Caco-2 (cell line): ENCODE results near the gene PNMA3. TPM values are rescaled to one million over a fixed set of nuclear protein-coding genes. Genes with fewer than 3 reads are reported as not detected.
"Not testable (repeated sequence)": the region's sequence is repeated elsewhere in the genome, so short reads cannot be mapped to it uniquely, and the experiment has no call there.

Experiments
- BruUV-seq: library from RNA; stranded (reverse); fragments of 400-500 nt; replicated peaks from 2 replicates; lab custom pipeline; 2021; lab: Mats Ljungman, UMichigan
- CTCF ChIA-PET: fragments of 300-600 bp; sonication (Branson Sonifier 250); formaldehyde crosslinking; loops from one replicate; lab custom pipeline; 2022; ENCODE audit warnings: antibody characterized with exemption; lab: Charles Lee
- POLR2A ChIA-PET: fragments of 300-600 bp; sonication (Branson Sonifier 250); formaldehyde crosslinking; loops from one replicate; lab custom pipeline; 2022; ENCODE audit warnings: antibody characterized with exemption; lab: Charles Lee
- DNase-seq, 2 experiments: peaks; one replicate each; pipeline versions ENCODE4 v3.0.0 to v3.0.0-alpha.2; 2020 to 2022
- H3K27me3 ChIP-seq: replicated peaks from 2 replicates; pipeline ENCODE4 v1.6.0; 2011; ENCODE audit warnings: low read length; ENCODE audit not compliant: control insufficient read depth, insufficient read depth
- H3K36me3 ChIP-seq: 2 replicates; pipeline ENCODE4 v1.5.1; 2011; ENCODE audit warnings: low read length; ENCODE audit not compliant: control insufficient read depth, insufficient read depth
- H3K4me1 ChIP-seq: fragments of 250-450 bp; sonication (Bioruptor Pico); 2 replicates; pipeline ENCODE4 v1.5.1; 2020; ENCODE audit warnings: mild to moderate bottlenecking
- H3K4me3 ChIP-seq: 2 replicates; pipeline ENCODE4 v1.5.1; 2011; ENCODE audit warnings: low read depth, mild to moderate bottlenecking, control low read depth, low read length
- H3K9me3 ChIP-seq: fragments of 250-450 bp; sonication (Bioruptor Pico); 2 replicates; pipeline ENCODE4 v1.5.1; 2020; ENCODE audit warnings: mild to moderate bottlenecking, moderate library complexity
- H3K27ac Mint-ChIP-seq: one replicate; pipeline ENCODE4 v1.8.0; 2022; ENCODE audit warnings: mixed read lengths; ENCODE audit not compliant: unreplicated experiment
- H3K27me3 Mint-ChIP-seq: one replicate; pipeline ENCODE4 v1.8.0; 2022; ENCODE audit warnings: mixed read lengths; ENCODE audit not compliant: insufficient read depth, unreplicated experiment
- H3K36me3 Mint-ChIP-seq: one replicate; pipeline ENCODE4 v1.8.0; 2022; ENCODE audit warnings: mild to moderate bottlenecking, mixed read lengths; ENCODE audit not compliant: insufficient read depth, unreplicated experiment
- H3K4me1 Mint-ChIP-seq: one replicate; pipeline ENCODE4 v1.8.0; 2022; ENCODE audit warnings: low read depth, mixed read lengths; ENCODE audit not compliant: unreplicated experiment
- H3K4me3 Mint-ChIP-seq: one replicate; pipeline ENCODE4 v1.8.0; 2022; ENCODE audit warnings: mild to moderate bottlenecking, moderate library complexity, mixed read lengths; ENCODE audit not compliant: unreplicated experiment
- H3K9me3 Mint-ChIP-seq: one replicate; pipeline ENCODE4 v1.8.0; 2022; ENCODE audit warnings: mixed read lengths; ENCODE audit not compliant: unreplicated experiment
- intact Hi-C: fragments of 100-400 bp; cut with micrococcal nuclease; formaldehyde crosslinking; loops from one replicate; pipeline ENCODE4 v1.10.0; 2022; ENCODE audit not compliant: unreplicated experiment
- total RNA-seq: library from RNA; stranded (reverse); gene quantifications from 2 replicates; pipeline ENCODE4 v1.2.3, GENCODE V29; 2022
- TF ChIP-seq, protein P1 (sequence below), 2 experiments: fragments of 200-600 bp in 1 of 2; IDR thresholded peaks; 1 replicate in 1 of 2; 2 replicates in 1 of 2; pipeline versions ENCODE4 v1.5.1 to v1.8.0; 2011 to 2022; ENCODE audit warnings: antibody characterized with exemption in 1 of 2, control low read depth in 1 of 2, inconsistent platforms in 1 of 2, low read depth in 1 of 2, low read length in 1 of 2, mild to moderate bottlenecking in 1 of 2, moderate library complexity in 1 of 2; ENCODE audit not compliant: insufficient read depth in 1 of 2, severe bottlenecking in 1 of 2, unreplicated experiment in 1 of 2

The PNMA3 gene
- total RNA-seq, 1 experiment from 2014 or later, result not detected

DNA sequence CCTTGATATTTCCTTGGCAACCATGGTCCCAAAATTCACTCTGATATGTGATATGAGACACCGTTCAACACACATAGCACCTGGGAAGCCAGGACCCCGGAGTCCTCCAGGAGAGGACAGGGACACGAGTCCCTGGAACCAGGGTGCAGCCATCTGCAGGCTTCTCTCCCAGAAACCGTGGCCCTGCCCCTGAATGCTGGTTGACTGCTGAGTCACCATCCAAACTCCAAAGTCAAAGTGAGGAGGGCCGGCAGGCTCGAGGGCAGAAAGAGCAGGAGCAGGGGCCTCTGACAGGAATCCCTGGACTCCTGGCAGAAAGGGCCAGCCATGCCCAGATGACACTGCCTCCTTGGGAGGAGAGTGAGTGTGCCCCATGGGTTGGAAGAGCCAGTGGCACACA lies 9.1 kb downstream of the PNMA3 start:
- CTCF ChIA-PET, result no interaction called here
- H3K4me1 ChIP-seq, result no peaks in the 10 kb centered on the region
- no peaks in the 10 kb centered on the region for H3K9me3 Mint-ChIP-seq

DNA sequence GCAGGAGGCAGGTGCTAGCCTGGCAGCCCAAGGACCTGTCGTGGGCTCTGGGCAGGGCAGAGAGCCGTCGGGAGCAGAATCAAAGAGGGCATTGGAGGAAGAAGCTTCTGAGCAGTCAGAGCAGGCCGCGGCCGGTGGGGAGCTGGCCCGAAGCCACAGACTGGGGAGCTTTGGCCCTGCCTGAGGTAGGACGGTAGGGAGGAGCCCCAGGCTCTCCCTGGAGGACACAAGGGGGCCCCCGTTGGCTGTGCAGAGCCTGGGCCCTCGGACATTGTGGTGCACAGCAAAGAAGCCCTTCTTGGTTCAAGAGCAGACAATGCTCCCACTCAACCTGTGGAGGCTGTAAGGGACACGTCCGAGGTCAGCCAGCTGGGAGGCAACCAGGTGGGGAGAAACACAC lies 10.1 kb downstream of the PNMA3 start:
- H3K36me3 Mint-ChIP-seq, DNase-seq, CTCF ChIA-PET, H3K9me3 Mint-ChIP-seq, intact Hi-C loops, H3K4me1 Mint-ChIP-seq, H3K27me3 ChIP-seq, H3K4me3 Mint-ChIP-seq, H3K27ac Mint-ChIP-seq, BruUV-seq, H3K36me3 ChIP-seq, H3K4me3 ChIP-seq, H3K4me1 ChIP-seq, POLR2A ChIA-PET, H3K27me3 Mint-ChIP-seq, H3K9me3 ChIP-seq: not testable (repeated sequence)

More for the DNA sequence above, 9.1 kb downstream of the PNMA3 start:
- Mint-ChIP-seq H3K27me3 (no peaks in the 10 kb centered on the region), H3K36me3 (no peaks in the 10 kb centered on the region), H3K4me3 (no peak overlapping the region), H3K4me1 (peaks cover 6% of the 10 kb centered on the region), H3K27ac (no peak overlapping the region)
- BruUV-seq, result no TSS peak
- no peaks in the 10 kb centered on the region for H3K27me3 ChIP-seq
- H3K4me3 ChIP-seq, result no peak overlapping the region
- H3K9me3 ChIP-seq, result no peaks in the 10 kb centered on the region
- no peak for DNase-seq
- H3K36me3 ChIP-seq, result no peaks in the 10 kb centered on the region
- intact Hi-C loops, result no loop called here
- POLR2A ChIA-PET, result no interaction called here
- TF ChIP-seq, protein P1, sequence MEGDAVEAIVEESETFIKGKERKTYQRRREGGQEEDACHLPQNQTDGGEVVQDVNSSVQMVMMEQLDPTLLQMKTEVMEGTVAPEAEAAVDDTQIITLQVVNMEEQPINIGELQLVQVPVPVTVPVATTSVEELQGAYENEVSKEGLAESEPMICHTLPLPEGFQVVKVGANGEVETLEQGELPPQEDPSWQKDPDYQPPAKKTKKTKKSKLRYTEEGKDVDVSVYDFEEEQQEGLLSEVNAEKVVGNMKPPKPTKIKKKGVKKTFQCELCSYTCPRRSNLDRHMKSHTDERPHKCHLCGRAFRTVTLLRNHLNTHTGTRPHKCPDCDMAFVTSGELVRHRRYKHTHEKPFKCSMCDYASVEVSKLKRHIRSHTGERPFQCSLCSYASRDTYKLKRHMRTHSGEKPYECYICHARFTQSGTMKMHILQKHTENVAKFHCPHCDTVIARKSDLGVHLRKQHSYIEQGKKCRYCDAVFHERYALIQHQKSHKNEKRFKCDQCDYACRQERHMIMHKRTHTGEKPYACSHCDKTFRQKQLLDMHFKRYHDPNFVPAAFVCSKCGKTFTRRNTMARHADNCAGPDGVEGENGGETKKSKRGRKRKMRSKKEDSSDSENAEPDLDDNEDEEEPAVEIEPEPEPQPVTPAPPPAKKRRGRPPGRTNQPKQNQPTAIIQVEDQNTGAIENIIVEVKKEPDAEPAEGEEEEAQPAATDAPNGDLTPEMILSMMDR (IDR thresholded peaks at IDR 0.05; ENCODE audit: insufficient read depth in 1 of 2, low read depth in 1 of 2, low read length in 1 of 2, severe bottlenecking in 1 of 2, unreplicated experiment in 1 of 2), result no peak

DNA sequence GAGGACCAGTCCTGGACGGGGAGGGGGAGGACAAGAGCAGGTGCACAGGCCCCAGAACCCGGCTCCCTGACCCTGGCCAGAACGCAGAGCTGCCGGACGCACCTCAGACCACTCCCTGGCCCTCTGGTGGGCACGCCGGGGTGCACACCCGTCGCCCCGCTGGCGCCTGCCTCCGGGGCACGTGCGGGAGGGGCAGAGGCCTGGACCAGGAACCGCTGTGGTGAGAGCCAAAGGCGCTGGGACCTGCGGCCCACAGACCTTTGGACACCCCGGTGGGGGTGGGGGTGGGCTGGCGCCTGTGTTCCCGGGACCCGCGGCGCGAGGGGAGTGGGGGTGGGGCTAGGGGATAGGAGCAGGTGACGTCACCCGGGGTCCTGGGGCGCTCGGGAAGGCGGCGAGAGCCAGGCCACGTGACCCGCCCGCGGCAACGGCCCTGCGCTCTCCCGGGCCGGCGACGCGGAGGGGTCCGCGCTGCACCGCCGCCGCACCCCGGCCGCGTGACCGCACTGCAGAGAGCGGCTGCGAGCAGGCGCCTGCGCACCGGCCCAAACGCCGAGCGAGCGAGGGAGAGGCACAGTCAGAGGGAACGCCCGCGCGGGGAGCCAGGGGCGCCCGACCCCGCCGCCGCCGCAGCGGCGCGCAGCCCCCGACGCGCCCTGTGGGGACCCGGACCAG lies 15.8 kb downstream of the PNMA3 start, which contains the start of gene PNMA6A:
TSS of gene PNMA6A (plus strand) at position 546 of the 675 bp plus-strand sequence. CDS start 609 bp downstream, outside the sequence.
- H3K4me1 Mint-ChIP-seq, H3K27me3 ChIP-seq, H3K9me3 Mint-ChIP-seq, H3K27ac Mint-ChIP-seq, intact Hi-C loops, H3K9me3 ChIP-seq, CTCF ChIA-PET, H3K36me3 ChIP-seq, H3K27me3 Mint-ChIP-seq, H3K4me3 ChIP-seq, POLR2A ChIA-PET, DNase-seq, H3K4me3 Mint-ChIP-seq, H3K36me3 Mint-ChIP-seq, H3K4me1 ChIP-seq, BruUV-seq: not testable (repeated sequence)

DNA sequence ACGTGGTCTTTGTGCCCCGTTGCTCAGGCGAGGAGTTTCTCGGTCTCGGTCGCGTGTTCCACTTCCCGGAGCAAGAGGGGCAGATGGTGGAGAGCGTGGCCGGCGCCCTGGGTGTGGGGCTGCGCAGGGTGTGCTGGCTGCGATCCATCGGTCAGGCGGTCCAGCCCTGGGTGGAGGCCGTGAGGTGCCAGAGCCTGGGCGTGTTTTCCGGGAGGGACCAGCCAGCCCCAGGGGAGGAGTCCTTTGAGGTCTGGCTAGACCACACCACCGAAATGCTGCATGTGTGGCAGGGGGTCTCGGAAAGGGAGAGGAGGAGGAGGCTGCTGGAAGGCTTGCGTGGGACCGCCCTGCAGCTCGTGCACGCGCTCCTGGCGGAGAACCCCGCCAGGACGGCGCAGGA lies 17.1 kb downstream of the PNMA3 start:
- H3K4me3 Mint-ChIP-seq, H3K9me3 ChIP-seq, intact Hi-C loops, H3K27me3 Mint-ChIP-seq, H3K4me1 Mint-ChIP-seq, H3K4me3 ChIP-seq, H3K27ac Mint-ChIP-seq, POLR2A ChIA-PET, H3K9me3 Mint-ChIP-seq, H3K4me1 ChIP-seq, DNase-seq, H3K36me3 ChIP-seq, BruUV-seq, CTCF ChIA-PET, H3K36me3 Mint-ChIP-seq, H3K27me3 ChIP-seq: not testable (repeated sequence)
